ENCODE results near the gene AHNAK.
"Not testable (repeated sequence)": the region's sequence is repeated elsewhere in the genome, so short reads cannot be mapped to it uniquely, and the experiment has no call there.

AHNAK gene

DNA sequence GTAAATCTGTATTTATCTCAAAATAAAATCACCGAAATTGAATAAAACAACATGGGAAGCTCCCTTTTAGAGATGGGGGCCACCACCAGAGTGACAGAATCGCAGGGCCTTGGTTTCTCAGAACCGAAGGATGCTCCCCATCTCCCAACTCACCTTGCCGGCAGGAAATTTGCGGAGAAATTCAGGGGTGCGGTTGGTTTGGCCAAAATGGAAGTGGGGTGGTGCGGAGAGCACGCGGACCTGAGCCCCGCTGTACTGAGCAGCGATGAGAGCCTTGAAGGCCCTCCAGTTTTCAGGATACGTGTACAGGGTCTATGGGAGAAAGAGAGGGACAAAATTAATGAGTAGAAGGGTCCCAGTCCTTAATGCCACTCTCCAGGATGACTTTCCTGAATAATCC lies 25.8 kb upstream of the AHNAK start:
- no peak for TF ChIP-seq RARB (CRISPR knock-in tag; IDR thresholded peaks at IDR 0.05)
- TF ChIP-seq GLIS3 (CRISPR knock-in tag; IDR thresholded peaks at IDR 0.05) = no peak
- no peak for TF ChIP-seq ESRRG (CRISPR knock-in tag; IDR thresholded peaks at IDR 0.05)
- ATAC-seq = no peak

DNA sequence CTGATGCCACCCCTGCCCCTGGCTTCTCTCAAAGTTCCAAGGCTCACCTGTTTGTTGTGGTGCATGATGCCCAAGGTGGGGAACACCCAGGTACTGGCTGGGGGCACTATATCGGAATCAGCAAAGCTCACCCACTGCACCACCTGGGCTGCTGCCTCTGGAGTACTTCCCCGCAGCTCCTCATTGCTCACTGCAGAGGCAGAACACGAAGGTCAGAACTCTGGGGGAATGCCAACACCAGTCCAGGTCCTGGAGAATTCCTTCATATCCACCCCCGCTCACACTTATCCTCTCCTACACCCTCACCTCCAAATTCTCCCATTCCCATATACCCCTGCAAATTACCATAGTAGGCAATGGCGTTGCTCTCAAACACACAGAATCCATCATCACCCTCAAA lies 24.9 kb upstream of the AHNAK start:
- ATAC-seq = not testable (repeated sequence)

DNA sequence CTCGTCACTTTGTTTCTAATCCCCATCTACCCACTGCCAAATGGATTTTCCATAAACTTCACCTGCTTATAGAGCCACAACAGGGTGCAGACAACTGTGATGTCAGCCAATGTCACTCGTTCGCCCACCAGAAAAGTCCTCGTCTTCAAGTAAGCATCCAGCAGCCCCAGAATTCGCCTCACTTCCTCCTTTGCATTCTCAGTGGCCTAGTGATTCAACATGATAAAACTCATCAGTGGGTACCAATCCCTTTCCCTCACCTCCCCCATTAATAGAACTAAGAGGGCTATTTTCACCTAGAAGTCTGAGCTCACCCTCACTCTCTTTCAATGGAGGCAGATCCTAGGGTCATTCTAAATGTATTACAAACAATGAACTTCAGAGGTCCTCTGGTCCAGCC lies 24.3 kb upstream of the AHNAK start:
- ATAC-seq = not testable (repeated sequence)

DNA sequence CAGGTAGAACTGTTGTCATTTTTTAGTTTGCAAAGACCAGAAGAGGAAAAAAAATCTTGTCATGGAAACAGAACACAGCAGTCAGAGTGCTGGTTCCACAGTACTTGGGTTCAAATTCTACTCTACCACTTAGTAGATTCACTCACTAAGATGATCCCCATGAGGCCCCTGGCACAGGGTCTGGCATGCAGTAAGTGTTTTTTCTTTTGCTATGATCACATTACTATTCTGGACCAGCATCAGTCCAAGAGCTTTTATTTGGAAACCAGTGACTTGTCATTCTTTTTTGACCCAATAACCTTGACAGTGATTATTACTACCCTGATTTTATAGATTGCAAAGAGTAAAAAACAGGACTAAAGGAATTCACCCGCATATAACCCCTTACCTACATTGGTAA lies 23.0 kb upstream of the AHNAK start:
- TF ChIP-seq ZNF8 (CRISPR knock-in tag; IDR thresholded peaks at IDR 0.05) (no peak), ZNF565 (CRISPR knock-in tag; conservative IDR thresholded peaks at IDR 0.05; ENCODE audit: low read depth) (no peak), TCF4 (CRISPR knock-in tag; IDR thresholded peaks at IDR 0.05; ENCODE audit: borderline replicate concordance) (no peak), GLIS3 (CRISPR knock-in tag; IDR thresholded peaks at IDR 0.05) (no peak), OSR1 (CRISPR knock-in tag; IDR thresholded peaks at IDR 0.05) (no peak), ARNTL (CRISPR knock-in tag; IDR thresholded peaks at IDR 0.05; ENCODE audit: borderline replicate concordance, low read depth) (no peak), ISL1 (CRISPR knock-in tag; IDR thresholded peaks at IDR 0.05) (no peak), ZC3H10 (CRISPR knock-in tag; IDR thresholded peaks at IDR 0.05) (no peak), ZFP30 (CRISPR knock-in tag; IDR thresholded peaks at IDR 0.05) (no peak), CSDC2 (CRISPR knock-in tag; IDR thresholded peaks at IDR 0.05) (no peak), PPARA (CRISPR knock-in tag; IDR thresholded peaks at IDR 0.05; ENCODE audit: borderline replicate concordance) (no peak), TOX (CRISPR knock-in tag; IDR thresholded peaks at IDR 0.05; ENCODE audit: borderline replicate concordance) (no peak), ZNF70 (CRISPR knock-in tag; IDR thresholded peaks at IDR 0.05) (no peak), ESRRG (CRISPR knock-in tag; IDR thresholded peaks at IDR 0.05) (no peak), ZFP3 (CRISPR knock-in tag; IDR thresholded peaks at IDR 0.05) (no peak), RARB (CRISPR knock-in tag; IDR thresholded peaks at IDR 0.05) (no peak)
- TF ChIP-seq, protein P1, sequence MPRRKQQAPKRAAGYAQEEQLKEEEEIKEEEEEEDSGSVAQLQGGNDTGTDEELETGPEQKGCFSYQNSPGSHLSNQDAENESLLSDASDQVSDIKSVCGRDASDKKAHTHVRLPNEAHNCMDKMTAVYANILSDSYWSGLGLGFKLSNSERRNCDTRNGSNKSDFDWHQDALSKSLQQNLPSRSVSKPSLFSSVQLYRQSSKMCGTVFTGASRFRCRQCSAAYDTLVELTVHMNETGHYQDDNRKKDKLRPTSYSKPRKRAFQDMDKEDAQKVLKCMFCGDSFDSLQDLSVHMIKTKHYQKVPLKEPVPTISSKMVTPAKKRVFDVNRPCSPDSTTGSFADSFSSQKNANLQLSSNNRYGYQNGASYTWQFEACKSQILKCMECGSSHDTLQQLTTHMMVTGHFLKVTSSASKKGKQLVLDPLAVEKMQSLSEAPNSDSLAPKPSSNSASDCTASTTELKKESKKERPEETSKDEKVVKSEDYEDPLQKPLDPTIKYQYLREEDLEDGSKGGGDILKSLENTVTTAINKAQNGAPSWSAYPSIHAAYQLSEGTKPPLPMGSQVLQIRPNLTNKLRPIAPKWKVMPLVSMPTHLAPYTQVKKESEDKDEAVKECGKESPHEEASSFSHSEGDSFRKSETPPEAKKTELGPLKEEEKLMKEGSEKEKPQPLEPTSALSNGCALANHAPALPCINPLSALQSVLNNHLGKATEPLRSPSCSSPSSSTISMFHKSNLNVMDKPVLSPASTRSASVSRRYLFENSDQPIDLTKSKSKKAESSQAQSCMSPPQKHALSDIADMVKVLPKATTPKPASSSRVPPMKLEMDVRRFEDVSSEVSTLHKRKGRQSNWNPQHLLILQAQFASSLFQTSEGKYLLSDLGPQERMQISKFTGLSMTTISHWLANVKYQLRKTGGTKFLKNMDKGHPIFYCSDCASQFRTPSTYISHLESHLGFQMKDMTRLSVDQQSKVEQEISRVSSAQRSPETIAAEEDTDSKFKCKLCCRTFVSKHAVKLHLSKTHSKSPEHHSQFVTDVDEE (CRISPR knock-in tag; IDR thresholded peaks at IDR 0.05) = no peak
- TF ChIP-seq, protein P2, sequence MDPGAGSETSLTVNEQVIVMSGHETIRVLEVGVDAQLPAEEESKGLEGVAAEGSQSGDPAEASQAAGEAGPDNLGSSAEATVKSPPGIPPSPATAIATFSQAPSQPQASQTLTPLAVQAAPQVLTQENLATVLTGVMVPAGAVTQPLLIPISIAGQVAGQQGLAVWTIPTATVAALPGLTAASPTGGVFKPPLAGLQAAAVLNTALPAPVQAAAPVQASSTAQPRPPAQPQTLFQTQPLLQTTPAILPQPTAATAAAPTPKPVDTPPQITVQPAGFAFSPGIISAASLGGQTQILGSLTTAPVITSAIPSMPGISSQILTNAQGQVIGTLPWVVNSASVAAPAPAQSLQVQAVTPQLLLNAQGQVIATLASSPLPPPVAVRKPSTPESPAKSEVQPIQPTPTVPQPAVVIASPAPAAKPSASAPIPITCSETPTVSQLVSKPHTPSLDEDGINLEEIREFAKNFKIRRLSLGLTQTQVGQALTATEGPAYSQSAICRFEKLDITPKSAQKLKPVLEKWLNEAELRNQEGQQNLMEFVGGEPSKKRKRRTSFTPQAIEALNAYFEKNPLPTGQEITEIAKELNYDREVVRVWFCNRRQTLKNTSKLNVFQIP (CRISPR knock-in tag; IDR thresholded peaks at IDR 0.05; ENCODE audit: borderline replicate concordance, low read depth) = no peak
- TF ChIP-seq, protein P3, sequence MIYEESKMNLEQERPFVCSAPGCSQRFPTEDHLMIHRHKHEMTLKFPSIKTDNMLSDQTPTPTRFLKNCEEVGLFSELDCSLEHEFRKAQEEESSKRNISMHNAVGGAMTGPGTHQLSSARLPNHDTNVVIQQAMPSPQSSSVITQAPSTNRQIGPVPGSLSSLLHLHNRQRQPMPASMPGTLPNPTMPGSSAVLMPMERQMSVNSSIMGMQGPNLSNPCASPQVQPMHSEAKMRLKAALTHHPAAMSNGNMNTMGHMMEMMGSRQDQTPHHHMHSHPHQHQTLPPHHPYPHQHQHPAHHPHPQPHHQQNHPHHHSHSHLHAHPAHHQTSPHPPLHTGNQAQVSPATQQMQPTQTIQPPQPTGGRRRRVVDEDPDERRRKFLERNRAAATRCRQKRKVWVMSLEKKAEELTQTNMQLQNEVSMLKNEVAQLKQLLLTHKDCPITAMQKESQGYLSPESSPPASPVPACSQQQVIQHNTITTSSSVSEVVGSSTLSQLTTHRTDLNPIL (CRISPR knock-in tag; IDR thresholded peaks at IDR 0.05; ENCODE audit: low read depth) = no peak
- ATAC-seq = no peak

DNA sequence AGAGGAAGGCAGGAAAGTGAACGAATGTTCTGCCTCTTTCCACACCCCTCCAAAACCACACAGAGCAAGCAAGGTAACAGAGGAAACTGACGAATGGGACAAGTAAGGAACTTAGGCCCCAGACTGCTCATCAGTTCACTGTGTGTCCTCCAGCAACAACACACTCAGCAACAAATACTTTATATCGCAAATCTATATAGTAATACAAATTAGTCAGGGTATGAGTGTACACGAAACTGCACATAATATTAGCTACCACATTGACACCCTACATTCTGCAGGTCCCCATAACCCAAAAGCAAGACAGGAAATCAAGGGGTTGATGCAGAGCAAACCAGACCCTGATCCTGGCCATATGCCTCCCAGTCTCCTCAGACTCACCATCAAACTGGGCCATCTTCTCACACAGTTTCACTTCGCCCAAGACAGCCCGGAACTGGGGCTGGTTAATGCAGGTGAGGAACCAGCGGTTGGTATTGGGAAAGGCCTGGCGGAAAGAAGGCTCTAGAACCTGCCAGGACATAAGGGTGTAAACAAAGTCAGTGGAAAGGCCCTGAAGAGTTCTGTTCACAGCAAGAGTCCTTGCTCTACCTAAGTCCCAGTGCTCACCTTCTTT lies 20.5 kb upstream of the AHNAK start:
- ATAC-seq = no peak
- TF ChIP-seq, protein P3 (CRISPR knock-in tag; IDR thresholded peaks at IDR 0.05; ENCODE audit: low read depth) = no peak
- no peak for TF ChIP-seq ISL1 (CRISPR knock-in tag; IDR thresholded peaks at IDR 0.05)
- no peak for TF ChIP-seq ZNF70 (CRISPR knock-in tag; IDR thresholded peaks at IDR 0.05)
- no peak for TF ChIP-seq ESRRG (CRISPR knock-in tag; IDR thresholded peaks at IDR 0.05)
- no peak for TF ChIP-seq ZFP3 (CRISPR knock-in tag; IDR thresholded peaks at IDR 0.05)
- TF ChIP-seq, protein P4, sequence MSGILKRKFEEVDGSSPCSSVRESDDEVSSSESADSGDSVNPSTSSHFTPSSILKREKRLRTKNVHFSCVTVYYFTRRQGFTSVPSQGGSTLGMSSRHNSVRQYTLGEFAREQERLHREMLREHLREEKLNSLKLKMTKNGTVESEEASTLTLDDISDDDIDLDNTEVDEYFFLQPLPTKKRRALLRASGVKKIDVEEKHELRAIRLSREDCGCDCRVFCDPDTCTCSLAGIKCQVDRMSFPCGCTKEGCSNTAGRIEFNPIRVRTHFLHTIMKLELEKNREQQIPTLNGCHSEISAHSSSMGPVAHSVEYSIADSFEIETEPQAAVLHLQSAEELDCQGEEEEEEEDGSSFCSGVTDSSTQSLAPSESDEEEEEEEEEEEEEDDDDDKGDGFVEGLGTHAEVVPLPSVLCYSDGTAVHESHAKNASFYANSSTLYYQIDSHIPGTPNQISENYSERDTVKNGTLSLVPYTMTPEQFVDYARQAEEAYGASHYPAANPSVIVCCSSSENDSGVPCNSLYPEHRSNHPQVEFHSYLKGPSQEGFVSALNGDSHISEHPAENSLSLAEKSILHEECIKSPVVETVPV (CRISPR knock-in tag; IDR thresholded peaks at IDR 0.05) = no peak
- TF ChIP-seq GLIS3 (CRISPR knock-in tag; IDR thresholded peaks at IDR 0.05) = no peak

Measured in SK-N-SH treated with all-trans-retinoic acid at 6 μM for 48 hours (cell line).